H1 (cell line): ENCODE results near the gene CHN2. TPM values are rescaled to one million over a fixed set of nuclear protein-coding genes. Genes with fewer than 3 reads are reported as not detected.

Source experiments
- CTCF ChIA-PET: fragments of 300-600 bp; sonication (Branson Sonifier 250); formaldehyde crosslinking; loops from one replicate; lab custom pipeline; 2021; ENCODE audit not compliant: partially characterized antibody; lab: Charles Lee
- POLR2A ChIA-PET: fragments of 300-600 bp; sonication (Branson Sonifier 250); formaldehyde crosslinking; loops from one replicate; lab custom pipeline; 2021; ENCODE audit warnings: inconsistent platforms; ENCODE audit not compliant: partially characterized antibody; lab: Charles Lee
- DNase-seq, 2 experiments: peaks; one replicate each; pipeline versions ENCODE4 v3.0.0 to v3.0.0-alpha.2; 2010 to 2022; ENCODE audit warnings: low spot score in 2 of 2, low read depth in 1 of 2, mixed read lengths in 1 of 2
- FAIRE-seq: peaks from 2 replicates; lab custom pipeline; 2011; peaks lifted over from hg19 to GRCh38; lab: Jason Lieb, UNC
- H2AFZ ChIP-seq: 2 replicates; pipeline ENCODE4 v1.8.1; 2012; ENCODE audit warnings: low read length, inconsistent platforms
- H2AK5ac ChIP-seq: 2 replicates; pipeline ENCODE4 v1.6.1; 2013; ENCODE audit warnings: low read depth, low read length
- H2BK120ac ChIP-seq: replicated peaks from 2 replicates; pipeline ENCODE3; 2013; ENCODE audit warnings: low read depth, low read length, inconsistent platforms
- H2BK12ac ChIP-seq: 2 replicates; pipeline ENCODE4 v1.6.1; 2013; ENCODE audit warnings: low read depth, low read length
- H2BK15ac ChIP-seq: 2 replicates; pipeline ENCODE4 v1.6.1; 2013; ENCODE audit warnings: low read length
- H2BK20ac ChIP-seq: 2 replicates; pipeline ENCODE4 v1.6.1; 2013; ENCODE audit warnings: low read length
- H2BK5ac ChIP-seq: 2 replicates; pipeline ENCODE4 v1.6.1; 2013; ENCODE audit warnings: low read depth, low read length
- H3K14ac ChIP-seq: 2 replicates; pipeline ENCODE4 v1.6.1; 2013; ENCODE audit warnings: inconsistent platforms; ENCODE audit not compliant: insufficient read length
- H3K18ac ChIP-seq: 2 replicates; pipeline ENCODE4 v1.6.1; 2013; ENCODE audit warnings: low read length; ENCODE audit errors: extremely low read depth
- H3K23ac ChIP-seq: 2 replicates; pipeline ENCODE4 v1.6.1; 2013; ENCODE audit warnings: inconsistent platforms; ENCODE audit not compliant: insufficient read length
- H3K23me2 ChIP-seq: 2 replicates; pipeline ENCODE4 v1.6.1; 2013; ENCODE audit warnings: low read depth, low read length
- H3K27ac ChIP-seq: 2 replicates; pipeline ENCODE4 v1.6.1; 2011; ENCODE audit warnings: low read depth, low read length, inconsistent platforms
- H3K27me3 ChIP-seq, 4 experiments: replicated peaks in 1 of 4; 1 replicate in 1 of 4; 2 replicates in 3 of 4; pipeline versions ENCODE4 v1.6.1 to v1.8.1; 2011 to 2013; ENCODE audit warnings: low read length in 3 of 4, mild to moderate bottlenecking in 3 of 4, inconsistent platforms in 2 of 4, mixed read lengths in 2 of 4, moderate library complexity in 1 of 4; ENCODE audit not compliant: control insufficient read depth in 3 of 4, insufficient read depth in 3 of 4; ENCODE audit errors: extremely low read depth in 1 of 4
- H3K36me3 ChIP-seq, 4 experiments: 2 replicates each; pipeline versions ENCODE4 v1.6.1 to v1.8.1; 2011 to 2013; ENCODE audit warnings: mild to moderate bottlenecking in 4 of 4, low read length in 3 of 4, moderate library complexity in 2 of 4, control low read depth in 1 of 4, inconsistent platforms in 1 of 4; ENCODE audit not compliant: insufficient read depth in 4 of 4, control insufficient read depth in 2 of 4
- H3K4ac ChIP-seq: replicated peaks from 2 replicates; pipeline ENCODE3; 2013; ENCODE audit warnings: low read length, low read depth, mixed read lengths, inconsistent platforms; ENCODE audit not compliant: insufficient read length
- H3K4me1 ChIP-seq, 4 experiments: replicated peaks in 1 of 4; 1 replicate in 1 of 4; 2 replicates in 3 of 4; pipeline versions ENCODE4 v1.6.1 to v1.8.1; 2011 to 2013; ENCODE audit warnings: low read length in 3 of 4, inconsistent platforms in 2 of 4, mixed read lengths in 1 of 4; ENCODE audit not compliant: insufficient read depth in 4 of 4, control insufficient read depth in 3 of 4
- H3K4me2 ChIP-seq, 2 experiments: 2 replicates each; pipeline versions ENCODE4 v1.6.1 to v1.8.1; 2011 to 2013; ENCODE audit warnings: low read depth in 2 of 2, low read length in 2 of 2, control low read depth in 1 of 2, inconsistent platforms in 1 of 2, mild to moderate bottlenecking in 1 of 2; ENCODE audit not compliant: insufficient read depth in 1 of 2
- H3K4me3 ChIP-seq, 4 experiments: fragments of 200-600, 300-600 bp in 1 of 4; sonication (generic), shearing (Covaris generic), sonication (Bioruptor Twin) in 1 of 4; 2 replicates each; pipeline versions ENCODE4 v1.5.1 to v1.8.1; 2011 to 2016; ENCODE audit warnings: low read length in 4 of 4, low read depth in 3 of 4, control low read depth in 2 of 4, inconsistent platforms in 2 of 4, mild to moderate bottlenecking in 2 of 4, mixed read lengths in 1 of 4, moderate library complexity in 1 of 4; ENCODE audit not compliant: insufficient read depth in 2 of 4; ENCODE audit errors: extremely low read depth in 1 of 4
- H3K56ac ChIP-seq: replicated peaks from 2 replicates; pipeline ENCODE3; 2013; ENCODE audit warnings: low read depth, mild to moderate bottlenecking, mixed read lengths, low read length, inconsistent platforms; ENCODE audit not compliant: insufficient read length
- H3K79me1 ChIP-seq: 2 replicates; pipeline ENCODE4 v1.6.1; 2013; ENCODE audit warnings: low read depth, low read length, control low read depth
- H3K79me2 ChIP-seq, 2 experiments: 2 replicates each; pipeline versions ENCODE4 v1.6.1 to v1.8.1; 2012 to 2013; ENCODE audit warnings: low read length in 2 of 2, mild to moderate bottlenecking in 2 of 2, inconsistent platforms in 1 of 2; ENCODE audit not compliant: insufficient read depth in 2 of 2, control insufficient read depth in 1 of 2
- H3K9ac ChIP-seq, 4 experiments: replicated peaks in 1 of 4; 1 replicate in 1 of 4; 2 replicates in 3 of 4; pipeline versions ENCODE4 v1.6.1 to v1.8.1; 2011 to 2013; ENCODE audit warnings: low read depth in 3 of 4, low read length in 3 of 4, control low read depth in 2 of 4, mild to moderate bottlenecking in 2 of 4, moderate library complexity in 2 of 4, inconsistent platforms in 1 of 4; ENCODE audit errors: extremely low read depth in 1 of 4
- H3K9me3 ChIP-seq, 2 experiments: 2 replicates each; pipeline versions ENCODE4 v1.6.1 to v1.8.1; 2012 to 2013; ENCODE audit warnings: mild to moderate bottlenecking in 2 of 2, moderate library complexity in 2 of 2, control low read depth in 1 of 2, inconsistent platforms in 1 of 2, low read depth in 1 of 2, low read length in 1 of 2, mixed read lengths in 1 of 2; ENCODE audit not compliant: insufficient read depth in 2 of 2
- H4K20me1 ChIP-seq, 2 experiments: replicated peaks in 1 of 2; 2 replicates each; pipeline versions ENCODE3 to v1.8.1; 2011 to 2013; ENCODE audit warnings: inconsistent platforms in 2 of 2, low read length in 2 of 2, mild to moderate bottlenecking in 1 of 2; ENCODE audit not compliant: insufficient read depth in 2 of 2, control insufficient read depth in 1 of 2
- H4K5ac ChIP-seq: 2 replicates; pipeline ENCODE4 v1.6.1; 2013; ENCODE audit warnings: low read length, low read depth, mixed read lengths, inconsistent platforms; ENCODE audit not compliant: insufficient read length
- H4K8ac ChIP-seq: 2 replicates; pipeline ENCODE4 v1.8.0; 2013; ENCODE audit warnings: mild to moderate bottlenecking, moderate library complexity, low read length, inconsistent platforms; ENCODE audit not compliant: insufficient read depth; ENCODE audit errors: extremely low read depth
- H4K91ac ChIP-seq: replicated peaks from 2 replicates; pipeline ENCODE3; 2013; ENCODE audit warnings: low read length, mixed read lengths, inconsistent platforms; ENCODE audit not compliant: insufficient read length
- RFX5 ChIP-seq: IDR thresholded peaks from 2 replicates; pipeline ENCODE4 v1.6.1; 2011; ENCODE audit warnings: low read depth, low read length, improper control_type of control experiment, borderline replicate concordance
- WGBS, 2 experiments: shearing (Covaris generic) in 1 of 2; methylation state at CpG; one replicate each; pipeline versions ENCODE4 v1.1.6 to v1.1.7; 2013 to 2015; ENCODE audit warnings: low lambda C conversion rate in 2 of 2, mixed read lengths in 2 of 2, inconsistent platforms in 1 of 2, low coverage in 1 of 2, missing lambda C conversion rate in 1 of 2; ENCODE audit not compliant: insufficient replicate concordance in 2 of 2, insufficient coverage in 1 of 2, insufficient read length in 1 of 2; ENCODE audit errors: extremely low coverage in 1 of 2, missing lambda C conversion rate in 1 of 2; 5-methylcytosine and 5-hydroxymethylcytosine counted together
- polyA plus RNA-seq, 7 experiments: library from polyadenylated mRNA; depleted of rRNA in 3 of 7; stranded (reverse) in 5 of 7; unstranded in 2 of 7; fragments of >200 nt in 5 of 7; fragments of 200-250 nt in 2 of 7; gene quantifications; 1 replicate in 5 of 7; 2 replicates in 1 of 7; 4 replicates in 1 of 7; pipeline versions ENCODE4 v1.2.1 to v1.2.3, GENCODE V29; 2011 to 2013; ENCODE audit warnings: missing spikeins in 2 of 7, mixed read lengths in 2 of 7
- total RNA-seq: library from RNA; stranded (reverse); fragmentation: NEBNext Ultra II Directional; extraction: Animal tissue kit (Norgen Biotek cat#: 25700); gene quantifications from 2 replicates; pipeline ENCODE4 v1.2.1, GENCODE V29; 2021

CHN2 gene
- total and polyA plus RNA-seq, 2 of the 8 experiments (the other 6 are each of a cell fraction or from before 2014, with no cell fraction given), result 2.9 to 4.8 TPM

GRCh38 chr7:29516491-29516890 is 321.9 kb downstream of the CHN2 start:
- 93% methylated on average over 2 of the region's 2 CpGs; no CpG with 5 or more reads in 1 of the 2 experiments for WGBS, 2 experiments
- Histone ChIP-seq H2BK5ac (no peak overlapping the region), H3K79me2 (no peaks in the 10 kb centered on the region)

More at GRCh38 chr7:29516491-29516890, 321.9 kb downstream of the CHN2 start:
- Histone ChIP-seq H3K79me1 (no peaks in the 10 kb centered on the region), H3K4me2 (no peak overlapping the region), H3K14ac (no peak overlapping the region), H3K27me3 (no peaks in the 10 kb centered on the region), H4K8ac (no peak overlapping the region), H3K9ac (no peak overlapping the region), H3K9me3 (no peaks in the 10 kb centered on the region), H2BK120ac (no peak overlapping the region), H2AFZ (no peak overlapping the region), H3K36me3 (no peaks in the 10 kb centered on the region), H2AK5ac (no peak overlapping the region), H3K4ac (no peak overlapping the region), H4K20me1 (no peaks in the 10 kb centered on the region), H3K4me1 (no peaks in the 10 kb centered on the region), H3K56ac (no peak overlapping the region), H2BK12ac (no peak overlapping the region), H2BK15ac (no peak overlapping the region), H3K18ac (no peak overlapping the region), H4K5ac (no peak overlapping the region), H3K23ac (no peak overlapping the region), H3K27ac (no peak overlapping the region), H3K4me3 (no peak overlapping the region), H4K91ac (no peak overlapping the region), H3K23me2 (no peaks in the 10 kb centered on the region), H2BK20ac (no peak overlapping the region)
- DNase-seq, result no peak
- TF ChIP-seq RFX5, result no peak
- ChIA-PET POLR2A (no interaction called here), CTCF (interaction anchor here (1.5 kb wide), 1 partner anchor 12 kb away, joined by 6 read pairs; no protein-coding TSS in a partner anchor)
- no peak for FAIRE-seq
